ENCODE measurements around the gene ADAMTS8. TPM values are rescaled to one million over a fixed set of nuclear protein-coding genes. Genes with fewer than 3 reads are reported as not detected.
A peak's percentile ranks its signal among the peaks of the same experiment; 100 is the strongest.

The ADAMTS8 gene
- total RNA-seq, 2 experiments from 2014 or later, result not detected

DNA sequence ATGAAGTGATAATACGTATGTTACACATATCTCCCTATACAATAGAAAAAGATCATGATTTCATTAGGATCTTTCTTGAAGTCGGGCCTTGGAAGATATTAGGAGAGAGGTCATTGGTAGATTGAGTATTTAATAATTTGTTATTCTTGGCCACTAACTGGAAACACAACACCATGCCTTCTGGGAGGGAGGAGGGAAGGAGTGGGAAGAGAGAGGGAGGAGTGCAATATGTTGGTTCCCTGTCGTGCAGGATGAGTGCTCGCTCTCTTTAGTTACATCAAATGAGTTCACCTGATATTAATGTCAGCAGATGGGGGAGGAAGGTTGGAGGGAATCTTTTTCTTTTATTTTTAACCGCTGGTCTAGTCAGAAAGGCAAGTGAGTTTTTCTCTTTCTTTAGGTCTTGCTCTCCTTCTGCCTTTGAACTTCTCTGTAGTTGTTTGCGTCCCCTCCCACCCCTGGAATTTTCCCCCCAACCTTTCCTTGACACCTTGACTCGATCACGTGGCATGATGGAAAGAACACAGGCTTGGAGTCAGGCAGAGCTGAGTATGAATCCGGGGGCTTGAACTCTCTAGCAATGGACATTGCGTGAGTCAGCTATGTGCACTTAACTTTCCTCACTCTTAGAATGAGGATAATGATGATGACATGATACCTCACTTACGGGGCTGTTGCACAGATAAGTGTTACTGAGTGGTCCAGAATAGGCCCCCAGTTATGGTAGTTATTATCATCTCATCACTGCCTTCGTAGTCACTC is 26.3 kb upstream of the ADAMTS8 start:
- Mint-ChIP-seq H3K36me3 (no peaks in the 10 kb centered on the region), H3K4me3 (no peak overlapping the region), H3K9me3 (no peaks in the 10 kb centered on the region), H3K27me3 (peaks cover 34% of the 10 kb centered on the region), H3K27ac (no peak overlapping the region), H3K4me1 (peaks cover 3% of the 10 kb centered on the region)
- POLR2A ChIA-PET, result no interaction called here
- no peak for DNase-seq
- no peak for ATAC-seq (ENCODE audit: low read depth)

DNA sequence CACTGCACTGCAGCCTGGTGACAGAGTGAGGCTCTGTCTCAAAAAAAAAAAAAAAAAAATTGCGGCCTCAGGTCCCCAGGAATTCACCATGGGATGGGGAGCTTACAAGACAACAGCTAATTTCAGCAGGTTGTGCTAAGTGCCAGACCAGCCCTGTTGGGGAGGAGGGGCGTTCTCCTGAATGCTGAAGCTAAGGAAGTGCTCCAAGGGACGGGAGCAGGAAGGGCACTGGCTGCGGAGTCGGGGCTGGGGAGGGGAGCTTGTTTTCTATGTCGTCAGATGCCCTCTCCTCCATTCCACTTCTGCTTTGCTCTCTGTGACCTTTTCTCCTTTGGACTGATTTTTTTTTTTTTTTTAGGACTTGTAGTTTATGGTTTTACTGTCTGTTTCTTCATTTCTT is 24.5 kb upstream of the ADAMTS8 start:
- POLR2A ChIA-PET, result no interaction called here
- Mint-ChIP-seq H3K27me3 (peaks cover 44% of the 10 kb centered on the region), H3K4me1 (peaks cover 10% of the 10 kb centered on the region), H3K27ac (no peak overlapping the region), H3K9me3 (no peaks in the 10 kb centered on the region), H3K36me3 (no peaks in the 10 kb centered on the region), H3K4me3 (no peak overlapping the region)
- no peak for ATAC-seq (ENCODE audit: low read depth)
- DNase-seq, result no peak

DNA sequence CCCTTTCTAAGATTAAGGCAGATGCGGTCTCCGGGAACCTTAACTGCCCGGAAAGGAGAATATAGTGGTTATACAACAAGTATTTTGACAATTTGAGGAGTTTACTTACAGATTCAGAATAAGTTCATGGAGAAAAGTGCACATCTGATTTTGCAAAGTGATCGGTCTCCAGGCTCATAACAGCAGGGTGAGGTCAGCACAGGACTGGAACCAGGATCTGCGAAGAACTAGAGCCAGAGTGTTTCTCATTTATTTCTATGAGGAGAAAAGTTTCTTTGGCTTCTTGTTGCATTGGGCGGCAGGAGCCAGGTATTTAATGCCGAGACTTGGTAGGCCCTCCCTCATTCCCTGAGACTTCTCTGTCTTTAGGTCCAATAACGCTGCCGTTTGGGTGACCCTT is 23.8 kb upstream of the ADAMTS8 start:
- Mint-ChIP-seq H3K4me3 (no peak overlapping the region), H3K27me3 (peaks cover 49% of the 10 kb centered on the region), H3K9me3 (no peaks in the 10 kb centered on the region), H3K27ac (no peak overlapping the region), H3K36me3 (no peaks in the 10 kb centered on the region), H3K4me1 (peaks cover 12% of the 10 kb centered on the region)
- no peak for DNase-seq
- POLR2A ChIA-PET, result no interaction called here
- ATAC-seq (ENCODE audit: low read depth), result no peak

DNA sequence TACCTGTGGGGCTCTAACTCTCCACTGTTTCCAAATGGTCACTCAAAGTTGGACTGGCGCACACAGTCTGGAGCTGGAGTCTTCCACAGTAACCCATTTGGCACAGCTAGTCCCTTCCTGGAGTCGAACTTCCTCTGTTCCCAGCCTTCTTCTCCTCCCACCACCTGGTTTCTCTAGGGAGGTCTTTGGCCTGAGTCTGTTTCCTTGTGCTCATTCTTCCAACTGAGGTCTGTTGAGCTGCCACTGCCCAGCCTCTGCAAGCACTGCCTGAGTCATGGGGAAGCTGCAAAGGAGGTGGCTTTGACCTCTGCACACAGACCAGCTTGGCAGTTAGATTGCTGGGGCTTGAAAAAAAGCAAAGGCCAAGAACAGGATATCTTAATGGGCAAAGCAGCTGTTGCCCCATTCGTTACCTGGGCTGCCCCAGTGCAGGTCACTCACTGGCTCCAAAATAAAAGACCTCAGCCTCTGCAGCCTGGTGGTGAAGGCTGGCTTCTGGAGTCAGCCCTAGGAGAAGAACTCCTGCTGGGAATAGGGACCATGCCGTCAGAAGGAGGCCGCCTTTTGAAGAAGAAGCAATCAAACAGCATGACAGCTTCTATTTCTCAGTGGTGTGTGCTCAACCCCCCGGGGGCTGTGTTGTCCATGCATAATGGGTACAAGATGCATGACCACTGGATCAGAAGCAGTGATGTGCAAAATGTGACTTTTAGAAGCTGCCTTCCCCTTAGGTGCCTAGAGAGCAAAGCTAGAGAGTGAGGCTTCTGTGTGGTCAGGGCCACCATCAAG is 23.0 kb upstream of the ADAMTS8 start:
- DNase-seq (no peak), ATAC-seq (ENCODE audit: low read depth) (no peak)
- no peaks in the 10 kb centered on the region for H3K36me3 Mint-ChIP-seq
- no peaks in the 10 kb centered on the region for H3K9me3 Mint-ChIP-seq
- no peak overlapping the region for H3K4me3 Mint-ChIP-seq
- no peak overlapping the region for H3K27ac Mint-ChIP-seq
- POLR2A ChIA-PET, result no interaction called here
- peaks cover 12% of the 10 kb centered on the region for H3K4me1 Mint-ChIP-seq
- peaks cover 56% of the 10 kb centered on the region for H3K27me3 Mint-ChIP-seq

DNA sequence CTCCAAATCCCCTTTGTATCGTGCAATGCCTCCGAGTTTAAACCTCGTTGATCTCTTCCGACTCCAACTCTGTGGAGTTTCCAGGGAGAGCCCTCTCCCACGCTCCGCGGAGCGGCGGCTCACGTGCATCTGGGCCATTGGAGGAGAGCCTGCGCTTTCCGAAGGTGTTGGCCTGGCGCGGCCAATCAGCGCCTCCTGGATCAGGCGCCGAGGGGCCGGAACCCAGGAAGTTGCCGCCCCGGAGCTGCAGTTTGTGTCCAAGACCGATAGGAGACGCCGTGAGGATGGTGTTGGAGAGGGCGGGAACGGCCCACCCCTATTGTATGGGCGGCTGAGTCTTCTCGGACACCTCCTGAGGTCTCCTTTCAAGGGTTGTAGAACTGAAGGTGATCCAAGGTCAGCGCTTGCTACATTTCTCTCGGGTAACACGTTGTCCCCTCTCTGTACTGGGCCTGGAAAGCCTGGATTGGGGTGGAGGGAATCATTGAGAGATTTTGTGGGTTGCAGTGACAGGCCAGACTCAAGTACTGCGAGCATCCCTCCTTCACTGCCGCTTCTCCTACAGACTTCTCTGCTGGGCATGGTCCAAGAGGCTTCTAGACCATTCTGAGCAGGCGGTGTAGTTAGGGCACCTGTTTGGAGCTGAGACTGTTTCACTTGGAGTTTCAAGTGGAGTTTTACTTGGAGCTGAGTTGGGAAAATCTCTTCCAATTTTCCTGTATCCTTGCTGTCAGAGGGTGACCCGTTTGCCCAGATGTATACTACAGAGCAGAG is 21.8 kb upstream of the ADAMTS8 start:
- H3K4me1 Mint-ChIP-seq, result peaks cover 12% of the 10 kb centered on the region
- H3K9me3 Mint-ChIP-seq, result no peaks in the 10 kb centered on the region
- no peaks in the 10 kb centered on the region for H3K36me3 Mint-ChIP-seq
- no peak overlapping the region for H3K27ac Mint-ChIP-seq
- POLR2A ChIA-PET, result no interaction called here
- no peak for ATAC-seq (ENCODE audit: low read depth)
- no peak for DNase-seq
- peak overlapping the region; percentile 6 for H3K4me3 Mint-ChIP-seq
- H3K27me3 Mint-ChIP-seq, result peaks cover 68% of the 10 kb centered on the region

DNA sequence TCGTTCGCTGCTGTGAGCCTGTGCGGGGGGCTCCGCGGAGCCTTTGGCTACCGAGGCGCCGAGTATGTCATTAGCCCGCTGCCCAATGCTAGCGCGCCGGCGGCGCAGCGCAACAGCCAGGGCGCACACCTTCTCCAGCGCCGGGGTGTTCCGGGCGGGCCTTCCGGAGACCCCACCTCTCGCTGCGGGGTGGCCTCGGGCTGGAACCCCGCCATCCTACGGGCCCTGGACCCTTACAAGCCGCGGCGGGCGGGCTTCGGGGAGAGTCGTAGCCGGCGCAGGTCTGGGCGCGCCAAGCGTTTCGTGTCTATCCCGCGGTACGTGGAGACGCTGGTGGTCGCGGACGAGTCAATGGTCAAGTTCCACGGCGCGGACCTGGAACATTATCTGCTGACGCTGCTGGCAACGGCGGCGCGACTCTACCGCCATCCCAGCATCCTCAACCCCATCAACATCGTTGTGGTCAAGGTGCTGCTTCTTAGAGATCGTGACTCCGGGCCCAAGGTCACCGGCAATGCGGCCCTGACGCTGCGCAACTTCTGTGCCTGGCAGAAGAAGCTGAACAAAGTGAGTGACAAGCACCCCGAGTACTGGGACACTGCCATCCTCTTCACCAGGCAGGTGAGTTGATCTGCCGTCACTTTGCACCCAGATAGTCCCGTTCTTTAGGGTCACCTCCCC is 21.0 kb upstream of the ADAMTS8 start:
- Mint-ChIP-seq H3K36me3 (no peaks in the 10 kb centered on the region), H3K27me3 (peaks cover 70% of the 10 kb centered on the region), H3K4me3 (peak overlapping the region; percentile 64), H3K4me1 (peaks cover 12% of the 10 kb centered on the region), H3K27ac (no peak overlapping the region), H3K9me3 (no peaks in the 10 kb centered on the region)
- no peak for ATAC-seq (ENCODE audit: low read depth)
- DNase-seq, result no peak
- POLR2A ChIA-PET, result no interaction called here

DNA sequence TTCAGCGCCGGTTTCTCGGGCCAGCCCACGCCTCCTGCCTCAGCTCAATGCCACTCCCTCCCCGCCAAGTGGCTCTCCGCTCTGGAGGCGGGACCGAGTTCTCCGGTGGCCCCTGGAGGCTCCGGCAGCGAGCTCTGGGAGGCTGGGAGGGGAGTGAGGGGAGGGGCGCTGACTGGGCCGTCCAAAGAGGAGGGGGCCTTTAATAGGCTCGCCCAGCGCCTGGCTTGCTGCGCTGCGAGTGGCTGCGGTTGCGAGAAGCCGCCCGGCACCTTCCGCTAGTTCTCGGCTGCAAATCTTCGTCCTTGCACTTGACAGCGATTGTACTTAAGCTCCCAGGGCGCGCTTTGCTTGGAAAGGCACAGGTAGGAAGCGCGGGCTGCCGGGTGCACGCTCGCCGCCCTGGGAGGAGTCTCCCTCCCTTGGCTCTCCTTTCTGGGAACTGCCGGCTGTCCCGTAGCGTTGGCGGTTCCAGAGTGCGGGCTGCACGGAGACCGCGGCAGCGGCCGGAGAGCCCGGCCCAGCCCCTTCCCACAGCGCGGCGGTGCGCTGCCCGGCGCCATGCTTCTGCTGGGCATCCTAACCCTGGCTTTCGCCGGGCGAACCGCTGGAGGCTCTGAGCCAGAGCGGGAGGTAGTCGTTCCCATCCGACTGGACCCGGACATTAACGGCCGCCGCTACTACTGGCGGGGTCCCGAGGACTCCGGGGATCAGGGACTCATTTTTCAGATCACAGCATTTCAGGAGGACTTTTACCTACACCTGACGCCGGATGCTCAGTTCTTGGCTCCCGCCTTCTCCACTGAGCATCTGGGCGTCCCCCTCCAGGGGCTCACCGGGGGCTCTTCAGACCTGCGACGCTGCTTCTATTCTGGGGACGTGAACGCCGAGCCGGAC is 20.3 kb upstream of the ADAMTS8 start, which contains the start of gene ADAMTS15:
Gene ADAMTS15 (plus strand): TSS at position 230 of the 894 bp plus-strand sequence. CDS start 329 bp downstream, at position 559.
- ATAC-seq (ENCODE audit: low read depth), result peak; percentile 82
- Mint-ChIP-seq H3K9me3 (no peaks in the 10 kb centered on the region), H3K27me3 (peaks cover 72% of the 10 kb centered on the region), H3K4me3 (peak within 1 kb of the TSS; percentile 76), H3K4me1 (peaks cover 12% of the 10 kb centered on the region), H3K36me3 (no peaks in the 10 kb centered on the region), H3K27ac (no peak within 1 kb of the TSS)
- DNase-seq, result peak; percentile 65
- POLR2A ChIA-PET, result interaction anchor here (1.0 kb wide), 1 partner anchor 18 kb away, joined by 5 read pairs; no protein-coding TSS in a partner anchor

DNA sequence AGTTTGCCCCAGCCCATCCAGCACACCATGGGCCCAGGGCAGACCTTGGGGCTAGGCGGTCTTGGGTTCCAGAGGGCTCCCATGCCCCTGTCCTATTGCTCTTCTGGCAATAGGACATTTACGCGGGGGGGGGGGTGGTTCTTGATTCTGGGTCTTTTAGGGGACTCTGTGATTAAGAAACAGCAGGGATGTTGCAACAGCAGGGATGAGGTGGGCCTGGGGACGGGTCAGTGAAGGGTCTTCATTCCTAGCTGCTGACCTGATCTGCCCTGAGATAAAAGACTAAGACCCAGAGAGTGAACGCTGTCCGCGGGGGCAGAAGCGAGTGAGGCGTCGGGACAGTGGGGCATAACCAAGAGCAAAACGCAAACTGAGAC is 19.6 kb upstream of the ADAMTS8 start:
- H3K27ac Mint-ChIP-seq, result no peak overlapping the region
- ATAC-seq (ENCODE audit: low read depth) (no peak), DNase-seq (no peak)
- H3K36me3 Mint-ChIP-seq, result no peaks in the 10 kb centered on the region
- peak overlapping the region; percentile 76 for H3K4me3 Mint-ChIP-seq
- H3K4me1 Mint-ChIP-seq, result peaks cover 12% of the 10 kb centered on the region
- no peaks in the 10 kb centered on the region for H3K9me3 Mint-ChIP-seq
- peaks cover 70% of the 10 kb centered on the region for H3K27me3 Mint-ChIP-seq
- POLR2A ChIA-PET, result interaction anchor here (1.0 kb wide), 1 partner anchor 17 kb away, joined by 5 read pairs; no protein-coding TSS in a partner anchor

DNA sequence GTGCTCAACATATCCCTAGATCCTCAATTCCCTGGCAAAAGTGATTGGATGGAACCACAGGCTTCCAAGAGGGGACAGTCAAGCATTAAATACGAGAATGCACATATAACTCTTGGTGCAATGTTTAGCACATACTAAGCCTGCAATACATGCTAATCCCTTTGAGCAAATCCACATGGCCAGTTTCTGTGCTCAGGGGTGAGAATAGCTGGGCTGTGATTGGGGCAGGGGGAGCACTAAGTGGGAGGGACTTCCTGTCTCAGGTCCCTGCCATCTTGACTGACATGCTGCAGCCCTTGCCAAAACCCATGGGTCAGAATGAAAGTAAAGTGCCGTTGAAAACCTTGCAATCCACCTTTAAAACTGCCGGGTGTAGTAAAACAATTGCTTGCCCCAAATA is 17.4 kb upstream of the ADAMTS8 start:
- Mint-ChIP-seq H3K9me3 (peaks cover 2% of the 10 kb centered on the region), H3K4me3 (no peak overlapping the region), H3K4me1 (peaks cover 12% of the 10 kb centered on the region), H3K27me3 (peaks cover 58% of the 10 kb centered on the region), H3K36me3 (peaks cover 5% of the 10 kb centered on the region), H3K27ac (no peak overlapping the region)
- ATAC-seq (ENCODE audit: low read depth), result no peak
- no peak for DNase-seq
- POLR2A ChIA-PET, result no interaction called here

DNA sequence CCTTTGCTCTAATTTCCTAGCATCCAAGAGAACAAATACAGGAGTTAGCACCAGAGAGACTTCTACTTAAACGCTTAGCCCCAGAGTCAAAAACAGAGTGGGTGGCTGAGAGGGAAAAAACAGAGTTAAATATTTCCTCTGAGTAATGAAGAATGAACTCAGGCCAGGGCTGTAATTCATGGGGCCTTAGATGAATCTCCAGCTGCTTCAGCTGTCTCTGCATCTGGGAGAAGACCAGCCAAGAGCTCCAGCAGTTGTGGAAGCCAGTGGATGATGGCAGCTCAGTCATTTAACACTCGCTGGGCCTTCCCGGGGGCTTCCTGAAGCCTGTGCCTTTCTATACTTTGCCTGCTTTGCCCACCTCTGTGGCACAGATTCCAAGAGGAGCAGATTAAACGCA is 14.3 kb upstream of the ADAMTS8 start:
- H3K4me1 Mint-ChIP-seq, result peaks cover 20% of the 10 kb centered on the region
- POLR2A ChIA-PET, result no interaction called here
- peaks cover 13% of the 10 kb centered on the region for H3K36me3 Mint-ChIP-seq
- no peak overlapping the region for H3K4me3 Mint-ChIP-seq
- H3K27ac Mint-ChIP-seq, result no peak overlapping the region
- H3K9me3 Mint-ChIP-seq, result peaks cover 4% of the 10 kb centered on the region
- peaks cover 35% of the 10 kb centered on the region for H3K27me3 Mint-ChIP-seq
- ATAC-seq (ENCODE audit: low read depth), result no peak
- DNase-seq, result no peak

DNA sequence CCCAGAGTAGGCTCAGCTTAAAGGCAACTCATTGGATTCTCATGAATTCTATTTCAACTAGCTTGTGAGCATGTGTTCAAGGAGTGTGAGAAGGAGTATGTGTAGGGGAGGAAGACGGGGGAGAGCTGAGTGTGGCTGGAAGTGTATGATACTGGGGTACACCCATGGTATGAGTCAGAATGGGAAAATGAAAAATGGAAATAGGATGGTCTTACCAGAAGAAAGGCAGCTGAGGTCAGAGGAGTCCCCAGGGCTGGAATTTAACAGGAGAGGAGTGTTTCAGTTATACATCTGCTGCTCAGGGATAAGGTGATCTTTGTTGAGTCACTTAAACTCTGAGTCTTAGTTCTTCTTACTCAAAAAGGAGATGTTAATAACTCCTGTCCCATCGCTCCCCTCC is 13.3 kb upstream of the ADAMTS8 start:
- ATAC-seq (ENCODE audit: low read depth) (no peak), DNase-seq (no peak)
- no peak overlapping the region for H3K27ac Mint-ChIP-seq
- peaks cover 13% of the 10 kb centered on the region for H3K36me3 Mint-ChIP-seq
- POLR2A ChIA-PET, result no interaction called here
- H3K4me1 Mint-ChIP-seq, result peaks cover 24% of the 10 kb centered on the region
- H3K4me3 Mint-ChIP-seq, result no peak overlapping the region
- peaks cover 28% of the 10 kb centered on the region for H3K27me3 Mint-ChIP-seq
- H3K9me3 Mint-ChIP-seq, result peaks cover 4% of the 10 kb centered on the region

DNA sequence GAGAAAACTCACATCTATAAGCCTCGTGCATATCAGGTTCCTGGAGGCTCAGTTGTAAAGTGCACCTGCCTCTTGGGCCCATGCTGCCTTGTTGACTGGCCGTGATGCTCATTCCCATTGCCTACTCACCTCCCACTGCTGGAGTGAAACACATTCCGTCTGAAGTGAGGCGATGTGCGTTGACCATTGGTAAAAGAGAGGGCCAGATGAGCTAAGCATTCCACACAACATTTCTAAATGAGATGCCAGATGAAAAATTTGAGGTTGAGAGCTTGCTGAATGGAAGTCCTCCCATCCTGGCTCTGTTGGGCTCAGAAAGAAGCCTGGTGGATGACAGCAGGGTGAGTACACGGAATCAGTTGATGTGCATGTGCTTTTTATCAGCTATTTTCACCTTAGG is 11.5 kb upstream of the ADAMTS8 start:
- Mint-ChIP-seq H3K4me3 (no peak overlapping the region), H3K36me3 (peaks cover 13% of the 10 kb centered on the region), H3K4me1 (peaks cover 33% of the 10 kb centered on the region), H3K9me3 (peaks cover 4% of the 10 kb centered on the region), H3K27me3 (peaks cover 12% of the 10 kb centered on the region), H3K27ac (peak overlapping the region; percentile 85)
- DNase-seq, result no peak
- POLR2A ChIA-PET, result no interaction called here
- no peak for ATAC-seq (ENCODE audit: low read depth)
